Measurements from ENCODE around the gene EP400. TPM values are rescaled to one million over a fixed set of nuclear protein-coding genes. Genes with fewer than 3 reads are reported as not detected.

EP400 gene
- total RNA-seq, 1 donor, result 20.5 TPM

- no peaks in the 10 kb centered on the region for H3K9me3 ChIP-seq (ENCODE audit: low read depth, low read length)
- H3K4me1 ChIP-seq (ENCODE audit: insufficient read depth, low read length), result peaks cover 4% of the 10 kb centered on the region
- no peak overlapping the region for H3K4me3 ChIP-seq (ENCODE audit: low read length)
- no peaks in the 10 kb centered on the region for H3K27me3 ChIP-seq (ENCODE audit: insufficient read depth, low read length)
These were observed 31.3 kb upstream of the EP400 start for GRCh38 chr12:131918311-131919050.

GRCh38 chr12:131919051-131919347 is 30.7 kb upstream of the EP400 start:
- Histone ChIP-seq H3K9me3 (ENCODE audit: low read depth, low read length) (no peaks in the 10 kb centered on the region), H3K4me3 (ENCODE audit: low read length) (no peak overlapping the region), H3K4me1 (ENCODE audit: insufficient read depth, low read length) (peaks cover 9% of the 10 kb centered on the region), H3K27me3 (ENCODE audit: insufficient read depth, low read length) (no peaks in the 10 kb centered on the region)

GRCh38 chr12:131919366-131920156 is 30.2 kb upstream of the EP400 start:
- H3K4me1 ChIP-seq (ENCODE audit: insufficient read depth, low read length), result peaks cover 15% of the 10 kb centered on the region
- no peak overlapping the region for H3K4me3 ChIP-seq (ENCODE audit: low read length)
- no peaks in the 10 kb centered on the region for H3K9me3 ChIP-seq (ENCODE audit: low read depth, low read length)
- no peaks in the 10 kb centered on the region for H3K27me3 ChIP-seq (ENCODE audit: insufficient read depth, low read length)

GRCh38 chr12:131920157-131920508 is 29.6 kb upstream of the EP400 start:
- peaks cover 20% of the 10 kb centered on the region for H3K4me1 ChIP-seq (ENCODE audit: insufficient read depth, low read length)

GRCh38 chr12:131920902-131921840 is 28.6 kb upstream of the EP400 start:
- no peak overlapping the region for H3K4me3 ChIP-seq (ENCODE audit: low read length)
- H3K27me3 ChIP-seq (ENCODE audit: insufficient read depth, low read length), result no peaks in the 10 kb centered on the region
- peaks cover 20% of the 10 kb centered on the region for H3K4me1 ChIP-seq (ENCODE audit: insufficient read depth, low read length)
- H3K9me3 ChIP-seq (ENCODE audit: low read depth, low read length), result no peaks in the 10 kb centered on the region

More at GRCh38 chr12:131920157-131920508, 29.6 kb upstream of the EP400 start:
- no peak overlapping the region for H3K4me3 ChIP-seq (ENCODE audit: low read length)
- no peaks in the 10 kb centered on the region for H3K27me3 ChIP-seq (ENCODE audit: insufficient read depth, low read length)
- no peaks in the 10 kb centered on the region for H3K9me3 ChIP-seq (ENCODE audit: low read depth, low read length)

- no peaks in the 10 kb centered on the region for H3K27me3 ChIP-seq (ENCODE audit: insufficient read depth, low read length)
- H3K4me1 ChIP-seq (ENCODE audit: insufficient read depth, low read length), result peaks cover 20% of the 10 kb centered on the region
- no peaks in the 10 kb centered on the region for H3K9me3 ChIP-seq (ENCODE audit: low read depth, low read length)
- H3K4me3 ChIP-seq (ENCODE audit: low read length), result no peak overlapping the region
These were observed 27.6 kb upstream of the EP400 start for GRCh38 chr12:131921866-131922769.

- H3K4me3 ChIP-seq (ENCODE audit: low read length), result no peak overlapping the region
- H3K9me3 ChIP-seq (ENCODE audit: low read depth, low read length), result no peaks in the 10 kb centered on the region
These were observed 27.0 kb upstream of the EP400 start for GRCh38 chr12:131922772-131923171.

GRCh38 chr12:131923260-131923659 is 26.5 kb upstream of the EP400 start:
- H3K9me3 ChIP-seq (ENCODE audit: low read depth, low read length), result no peaks in the 10 kb centered on the region
- peaks cover 26% of the 10 kb centered on the region for H3K4me1 ChIP-seq (ENCODE audit: insufficient read depth, low read length)
- no peak overlapping the region for H3K4me3 ChIP-seq (ENCODE audit: low read length)
- H3K27me3 ChIP-seq (ENCODE audit: insufficient read depth, low read length), result no peaks in the 10 kb centered on the region

More at GRCh38 chr12:131922772-131923171, 27.0 kb upstream of the EP400 start:
- Histone ChIP-seq H3K27me3 (ENCODE audit: insufficient read depth, low read length) (no peaks in the 10 kb centered on the region), H3K4me1 (ENCODE audit: insufficient read depth, low read length) (peaks cover 21% of the 10 kb centered on the region)

GRCh38 chr12:131927110-131928079 is 22.3 kb upstream of the EP400 start:
- Histone ChIP-seq H3K4me1 (ENCODE audit: insufficient read depth, low read length) (peaks cover 41% of the 10 kb centered on the region), H3K9me3 (ENCODE audit: low read depth, low read length) (no peaks in the 10 kb centered on the region), H3K27me3 (ENCODE audit: insufficient read depth, low read length) (no peaks in the 10 kb centered on the region), H3K4me3 (ENCODE audit: low read length) (no peak overlapping the region)

GRCh38 chr12:131928080-131928710 is 21.5 kb upstream of the EP400 start:
- Histone ChIP-seq H3K27me3 (ENCODE audit: insufficient read depth, low read length) (no peaks in the 10 kb centered on the region), H3K9me3 (ENCODE audit: low read depth, low read length) (no peaks in the 10 kb centered on the region), H3K4me1 (ENCODE audit: insufficient read depth, low read length) (peaks cover 39% of the 10 kb centered on the region), H3K4me3 (ENCODE audit: low read length) (peak overlapping the region; percentile 45)

GRCh38 chr12:131928711-131929580 is 20.8 kb upstream of the EP400 start, which contains the start of gene PUS1:
Gene PUS1, plus strand, starts transcription at chr12:131929276. Its CDS starts 447 bp downstream, at chr12:131929723.
- Histone ChIP-seq H3K27me3 (ENCODE audit: insufficient read depth, low read length) (no peaks in the 10 kb centered on the region), H3K4me3 (ENCODE audit: low read length) (peak within 1 kb of the TSS; percentile 68), H3K9me3 (ENCODE audit: low read depth, low read length) (no peaks in the 10 kb centered on the region)

More at GRCh38 chr12:131928711-131929580, 20.8 kb upstream of the EP400 start, which contains the start of gene PUS1:
- H3K4me1 ChIP-seq (ENCODE audit: insufficient read depth, low read length), result peaks cover 32% of the 10 kb centered on the region

Measured in mononuclear cell (primary cell).